WERI-Rb-1 (cell line): ENCODE measurements around the gene MRPS7.

Source experiments
- DNase-seq: peaks from one replicate; pipeline ENCODE4 v3.0.0-alpha.2; 2020
- H3K27ac ChIP-seq: fragments of 250-450 bp; sonication (Bioruptor Pico); 2 replicates; pipeline ENCODE4 v1.5.1; 2020; ENCODE audit warnings: mild to moderate bottlenecking, moderate library complexity
- H3K27me3 ChIP-seq: fragments of 250-450 bp; sonication (Bioruptor Pico); 2 replicates; pipeline ENCODE4 v1.5.1; 2021; ENCODE audit warnings: mild to moderate bottlenecking, low read depth, moderate library complexity; ENCODE audit not compliant: insufficient read depth, severe bottlenecking
- H3K36me3 ChIP-seq: fragments of 250-450 bp; sonication (Bioruptor Pico); 2 replicates; pipeline ENCODE4 v1.5.1; 2020; ENCODE audit warnings: mild to moderate bottlenecking, moderate library complexity
- H3K4me3 ChIP-seq: 2 replicates; pipeline ENCODE4 v1.5.1; 2011; ENCODE audit warnings: low read depth, mild to moderate bottlenecking, control low read depth, low read length
- H3K9me3 ChIP-seq: fragments of 250-450 bp; sonication (Bioruptor Pico); 2 replicates; pipeline ENCODE4 v1.5.1; 2021; ENCODE audit warnings: mild to moderate bottlenecking, moderate library complexity; ENCODE audit not compliant: severe bottlenecking
- CTCF ChIP-seq: IDR thresholded peaks from 2 replicates; pipeline ENCODE4 v1.5.1; 2011; ENCODE audit warnings: low read depth, mild to moderate bottlenecking, control low read depth, inconsistent platforms, low read length

The MRPS7 gene

GRCh38 chr17:75228305-75228704 is 33.4 kb upstream of the MRPS7 start:
- no peak overlapping the region for H3K27ac ChIP-seq
- no peak overlapping the region for H3K4me3 ChIP-seq
- no peaks in the 10 kb centered on the region for H3K9me3 ChIP-seq
- H3K27me3 ChIP-seq: no peaks in the 10 kb centered on the region
- H3K36me3 ChIP-seq: peaks cover 92% of the 10 kb centered on the region
- no peak for TF ChIP-seq CTCF
- no peak for DNase-seq

DNA sequence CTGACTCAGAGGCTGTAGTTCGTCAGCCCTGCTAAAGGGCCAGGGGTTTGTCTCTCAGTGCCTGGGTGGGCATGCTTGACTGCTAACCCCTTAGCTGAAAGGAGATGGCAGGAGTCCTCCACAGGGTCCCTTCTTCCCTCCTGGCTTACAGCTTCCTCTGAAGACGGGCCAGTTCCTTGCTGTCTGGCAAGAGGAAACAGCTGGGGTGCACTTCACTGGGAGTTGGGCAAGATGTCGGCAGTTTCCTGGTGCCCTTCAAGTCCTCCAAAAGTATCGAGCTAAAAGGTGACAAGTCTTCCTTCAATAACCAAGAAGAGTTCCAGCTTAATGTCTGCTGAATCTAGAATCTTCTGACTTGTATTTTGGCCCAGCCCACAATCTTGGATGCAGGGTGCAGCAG is 32.8 kb upstream of the MRPS7 start:
- peaks cover 92% of the 10 kb centered on the region for H3K36me3 ChIP-seq
- no peaks in the 10 kb centered on the region for H3K9me3 ChIP-seq
- no peak overlapping the region for H3K4me3 ChIP-seq
- no peak overlapping the region for H3K27ac ChIP-seq
- H3K27me3 ChIP-seq: no peaks in the 10 kb centered on the region
- no peak for TF ChIP-seq CTCF
- DNase-seq: no peak

DNA sequence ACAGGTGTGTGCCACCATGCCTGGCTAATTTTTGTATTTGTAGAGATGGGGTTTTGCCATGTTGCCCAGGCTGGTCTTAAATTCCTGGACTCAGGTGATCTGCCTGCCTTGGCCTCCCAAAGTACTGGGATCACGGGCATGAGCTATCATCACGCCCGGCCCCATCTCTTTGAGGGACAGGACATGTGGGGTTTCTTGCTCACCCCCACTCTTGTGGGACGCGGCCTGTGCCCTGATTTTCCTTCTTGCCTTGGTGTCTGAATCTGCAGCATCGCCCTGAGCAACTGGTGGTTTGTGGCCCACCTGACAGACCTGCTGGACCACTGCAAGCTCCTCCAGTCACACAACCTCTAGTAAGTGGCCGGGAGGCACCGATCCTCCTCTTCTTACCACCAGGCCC is 30.6 kb upstream of the MRPS7 start:
- no peak overlapping the region for H3K27ac ChIP-seq
- no peak for TF ChIP-seq CTCF
- no peaks in the 10 kb centered on the region for H3K9me3 ChIP-seq
- DNase-seq: no peak
- no peak overlapping the region for H3K4me3 ChIP-seq
- H3K27me3 ChIP-seq: no peaks in the 10 kb centered on the region
- peaks cover 92% of the 10 kb centered on the region for H3K36me3 ChIP-seq

GRCh38 chr17:75231741-75232464 is 29.8 kb upstream of the MRPS7 start:
- no peak for DNase-seq
- no peak for TF ChIP-seq CTCF
- Histone ChIP-seq H3K36me3 (peaks cover 92% of the 10 kb centered on the region), H3K27ac (no peak overlapping the region), H3K27me3 (no peaks in the 10 kb centered on the region), H3K4me3 (no peak overlapping the region), H3K9me3 (no peaks in the 10 kb centered on the region)

- H3K36me3 ChIP-seq: peaks cover 96% of the 10 kb centered on the region
- H3K9me3 ChIP-seq: no peaks in the 10 kb centered on the region
- no peak for DNase-seq
- H3K4me3 ChIP-seq: no peak overlapping the region
- no peak for TF ChIP-seq CTCF
- H3K27me3 ChIP-seq: no peaks in the 10 kb centered on the region
- H3K27ac ChIP-seq: no peak overlapping the region
Measured at GRCh38 chr17:75232786-75233185, 28.9 kb upstream of the MRPS7 start.
